Fibroblast of lung (primary cell): Measurements from ENCODE around the gene ATF7IP. TPM values are rescaled to one million over a fixed set of nuclear protein-coding genes. Genes with fewer than 3 reads are reported as not detected.
A peak's percentile ranks its signal among the peaks of the same experiment; 100 is the strongest.

Experiments used
- DNase-seq, 2 donors: peaks; one replicate each; pipeline versions ENCODE4 v3.0.0 to v3.0.0-alpha.2; 2010; ENCODE audit warnings: low read depth in 2 of 2
- H2AFZ ChIP-seq: 2 replicates; pipeline ENCODE4 v1.5.1; 2012; ENCODE audit warnings: low read length, control low read depth, inconsistent platforms
- H3K27ac ChIP-seq: 2 replicates; pipeline ENCODE4 v1.5.1; 2011; ENCODE audit warnings: low read length, control low read depth; ENCODE audit not compliant: insufficient read depth
- H3K27me3 ChIP-seq: 2 replicates; pipeline ENCODE4 v1.5.1; 2011; ENCODE audit warnings: mild to moderate bottlenecking, low read length; ENCODE audit not compliant: control insufficient read depth, insufficient read depth
- H3K36me3 ChIP-seq: 2 replicates; pipeline ENCODE4 v1.5.1; 2011; ENCODE audit warnings: low read length; ENCODE audit not compliant: control insufficient read depth, insufficient read depth
- H3K4me1 ChIP-seq: 2 replicates; pipeline ENCODE4 v1.5.1; 2011; ENCODE audit warnings: low read length; ENCODE audit not compliant: control insufficient read depth, insufficient read depth; ENCODE audit errors: extremely low read depth
- H3K4me2 ChIP-seq: 2 replicates; pipeline ENCODE4 v1.5.1; 2011; ENCODE audit warnings: low read length, control low read depth; ENCODE audit not compliant: insufficient read depth; ENCODE audit errors: extremely low read depth
- H3K4me3 ChIP-seq, 4 experiments: fragments of 200-600 bp in 1 of 4; sonication (generic) in 1 of 4; replicated peaks in 1 of 4; 2 replicates each; pipeline ENCODE4 v1.5.1; 2011 to 2016; ENCODE audit warnings: low read length in 4 of 4, low read depth in 3 of 4, mild to moderate bottlenecking in 3 of 4, control low read depth in 2 of 4, inconsistent platforms in 1 of 4, mixed read lengths in 1 of 4; ENCODE audit not compliant: insufficient read depth in 1 of 4; ENCODE audit errors: control extremely low read depth in 1 of 4
- H3K79me2 ChIP-seq: 2 replicates; pipeline ENCODE4 v1.5.1; 2012; ENCODE audit warnings: mild to moderate bottlenecking, low read length, inconsistent platforms; ENCODE audit not compliant: control insufficient read depth, insufficient read depth
- H3K9ac ChIP-seq: 2 replicates; pipeline ENCODE4 v1.5.1; 2011; ENCODE audit warnings: mild to moderate bottlenecking, low read length, control low read depth; ENCODE audit not compliant: insufficient read depth
- H3K9me3 ChIP-seq: 2 replicates; pipeline ENCODE4 v1.5.1; 2012; ENCODE audit warnings: low read depth, low read length; ENCODE audit not compliant: control insufficient read depth, insufficient read depth
- H4K20me1 ChIP-seq: 2 replicates; pipeline ENCODE4 v1.5.1; 2011; ENCODE audit warnings: low read length; ENCODE audit not compliant: control insufficient read depth, insufficient read depth; ENCODE audit errors: extremely low read depth
- CTCF ChIP-seq, 2 donors: IDR thresholded peaks in 1 of 2; conservative IDR thresholded peaks in 1 of 2; 1 replicate in 1 of 2; 2 replicates in 1 of 2; pipeline ENCODE4 v1.5.1; 2011 to 2012; ENCODE audit warnings: low read length in 2 of 2, control low read depth in 1 of 2, inconsistent platforms in 1 of 2, low read depth in 1 of 2, mild to moderate bottlenecking in 1 of 2
- EZH2 ChIP-seq: IDR thresholded peaks from 2 replicates; pipeline ENCODE4 v1.5.1; 2012; ENCODE audit warnings: low read length, control low read depth, mild to moderate bottlenecking; ENCODE audit errors: missing control alignments
- polyA plus RNA-seq, 2 donors: library from polyadenylated mRNA; depleted of rRNA in 1 of 2; stranded (reverse) in 1 of 2; unstranded in 1 of 2; fragments of >200 nt; gene quantifications; 2 replicates each; pipeline ENCODE4 v1.2.1, GENCODE V29; 2011 to 2012; ENCODE audit warnings: missing spikeins in 1 of 2
- total RNA-seq: library from RNA; depleted of rRNA; stranded (reverse); fragments of >200 nt; gene quantifications from 2 replicates; pipeline ENCODE4 v1.2.1, GENCODE V29; 2014

ATF7IP gene
- total and polyA plus RNA-seq, 2 donors (not counting 1 experiment from before 2014, with no cell fraction given), result 13.1 to 18.0 TPM

- peaks cover 43% of the 10 kb centered on the region for H3K79me2 ChIP-seq
- H3K4me3 ChIP-seq, result no peak overlapping the region
- H3K4me1 ChIP-seq, result peaks cover 3% of the 10 kb centered on the region
- H3K36me3 ChIP-seq, result no peaks in the 10 kb centered on the region
- peak; percentile 86 to 96 for DNase-seq
- TF ChIP-seq CTCF (conservative IDR thresholded peaks at IDR 0.05 in 1 of 2, IDR thresholded peaks at IDR 0.05 in 1 of 2; ENCODE audit: low read depth in 1 of 2, low read length in 2 of 2), result peak; percentile 24 to 56
- TF ChIP-seq EZH2, result no peak
- H3K4me2 ChIP-seq, result peak overlapping the region; percentile 33
- no peak overlapping the region for H3K27ac ChIP-seq
- no peaks in the 10 kb centered on the region for H3K9me3 ChIP-seq
- no peak overlapping the region for H3K9ac ChIP-seq
- no peaks in the 10 kb centered on the region for H3K27me3 ChIP-seq
- no peaks in the 10 kb centered on the region for H4K20me1 ChIP-seq
- no peak overlapping the region for H2AFZ ChIP-seq
These were observed 51.2 kb downstream of the ATF7IP start for GRCh38 chr12:14416658-14417057.

DNA sequence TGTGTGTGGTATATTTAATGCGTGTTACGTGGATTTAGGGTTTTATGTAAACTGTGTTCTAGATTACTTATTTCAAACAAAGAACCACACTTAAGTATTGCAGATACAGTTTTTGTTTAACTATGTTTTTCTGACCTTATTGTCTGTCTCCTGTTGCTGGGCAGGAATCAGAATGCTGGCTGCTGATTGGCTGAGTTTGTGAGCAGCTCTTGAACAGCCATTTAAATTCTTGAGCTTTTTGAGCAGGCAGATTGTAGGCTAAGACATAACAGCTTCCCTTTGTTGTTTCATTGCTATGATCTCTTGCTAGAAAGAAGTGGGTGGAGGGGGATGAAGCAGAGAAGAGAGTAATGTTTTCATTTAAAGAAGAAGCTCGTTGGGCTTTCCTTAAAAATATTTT, 52.2 kb downstream of the ATF7IP start:
- H3K4me2 ChIP-seq, result no peak overlapping the region
- H3K9ac ChIP-seq, result no peak overlapping the region
- TF ChIP-seq EZH2, result no peak
- H3K9me3 ChIP-seq, result no peaks in the 10 kb centered on the region
- no peak overlapping the region for H3K27ac ChIP-seq
- H3K27me3 ChIP-seq, result no peaks in the 10 kb centered on the region
- H2AFZ ChIP-seq, result no peak overlapping the region
- no peaks in the 10 kb centered on the region for H4K20me1 ChIP-seq
- H3K4me1 ChIP-seq, result peaks cover 3% of the 10 kb centered on the region
- peak; percentile 93 to 94 for DNase-seq
- H3K4me3 ChIP-seq, result peak overlapping the region in 1 of 4 experiments; percentile 13
- peaks cover 43% of the 10 kb centered on the region for H3K79me2 ChIP-seq
- no peaks in the 10 kb centered on the region for H3K36me3 ChIP-seq

DNA sequence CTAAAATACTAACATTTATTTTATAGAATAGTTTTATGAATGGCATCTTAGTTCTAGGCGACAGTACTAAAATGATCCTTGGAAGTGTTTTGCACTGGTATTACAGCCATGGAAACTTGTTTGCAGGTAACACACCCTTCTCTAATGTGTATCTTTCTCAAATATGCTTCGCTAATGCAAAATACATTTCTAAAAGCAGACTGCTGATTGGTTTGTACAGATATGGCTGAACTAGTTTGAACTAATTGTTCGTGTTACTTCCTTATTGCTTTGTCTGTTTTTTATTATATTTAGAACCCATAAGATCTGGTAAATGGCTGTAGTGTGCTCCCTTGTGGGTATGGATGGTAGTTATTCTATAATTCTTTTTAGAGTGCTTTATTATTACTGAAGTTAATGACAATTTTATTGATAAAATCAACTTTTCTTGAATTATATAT, 53.0 kb downstream of the ATF7IP start:
- peaks cover 3% of the 10 kb centered on the region for H3K4me1 ChIP-seq
- no peak overlapping the region for H2AFZ ChIP-seq
- peak; percentile 46 to 63 for DNase-seq
- H4K20me1 ChIP-seq, result no peaks in the 10 kb centered on the region
- no peak overlapping the region for H3K27ac ChIP-seq
- H3K36me3 ChIP-seq, result no peaks in the 10 kb centered on the region
- H3K79me2 ChIP-seq, result peaks cover 42% of the 10 kb centered on the region
- H3K4me2 ChIP-seq, result no peak overlapping the region
- H3K9ac ChIP-seq, result no peak overlapping the region
- TF ChIP-seq CTCF (conservative IDR thresholded peaks at IDR 0.05 in 1 of 2, IDR thresholded peaks at IDR 0.05 in 1 of 2; ENCODE audit: low read depth in 1 of 2, low read length in 2 of 2) (peak in 1 of 2 donors; percentile 28), EZH2 (no peak)
- no peaks in the 10 kb centered on the region for H3K9me3 ChIP-seq
- no peaks in the 10 kb centered on the region for H3K27me3 ChIP-seq
- peak overlapping the region in 1 of 4 experiments; percentile 23 for H3K4me3 ChIP-seq
